ENCODE data around the gene NTPCR. TPM values are rescaled to one million over a fixed set of nuclear protein-coding genes. Genes with fewer than 3 reads are reported as not detected.

The NTPCR gene
- total RNA-seq, 1 donor from 2014 or later = 11.4 TPM

GRCh38 chr1:232927830-232928505 lies 22.4 kb upstream of the NTPCR start:
- no peak for DNase-seq

GRCh38 chr1:232932486-232933425 lies 17.7 kb upstream of the NTPCR start:
- DNase-seq = no peak

GRCh38 chr1:232936941-232937340 lies 13.5 kb upstream of the NTPCR start:
- DNase-seq = no peak

- DNase-seq = peak; percentile 26
These were observed 12.6 kb upstream of the NTPCR start for GRCh38 chr1:232937741-232938375.

GRCh38 chr1:232938926-232939325 lies 11.5 kb upstream of the NTPCR start:
- DNase-seq = no peak

- DNase-seq = no peak
These were observed 10.7 kb upstream of the NTPCR start for GRCh38 chr1:232939748-232940147.

- no peak for DNase-seq
These were observed 10.1 kb upstream of the NTPCR start for GRCh38 chr1:232940262-232940661.

- no peak for DNase-seq
These were observed 7.8 kb upstream of the NTPCR start for GRCh38 chr1:232942413-232943294.

GRCh38 chr1:232943679-232944252 lies 6.6 kb upstream of the NTPCR start:
- no peak for DNase-seq

GRCh38 chr1:232944347-232944746 lies 6.1 kb upstream of the NTPCR start:
- no peak for DNase-seq

- DNase-seq = no peak
These were observed 695 bp upstream of the NTPCR start for GRCh38 chr1:232949636-232950196.

GRCh38 chr1:232951180-232951579 lies 769 bp downstream of the NTPCR start:
- DNase-seq = no peak

- DNase-seq = no peak
These were observed 1.2 kb downstream of the NTPCR start for GRCh38 chr1:232951605-232952004.

GRCh38 chr1:232952514-232953499 lies 2.4 kb downstream of the NTPCR start:
- DNase-seq = no peak

GRCh38 chr1:232954594-232955365 lies 4.4 kb downstream of the NTPCR start:
- DNase-seq = no peak

GRCh38 chr1:232956081-232956480 lies 5.7 kb downstream of the NTPCR start:
- no peak for DNase-seq

GRCh38 chr1:232958067-232958466 lies 7.7 kb downstream of the NTPCR start:
- no peak for DNase-seq

GRCh38 chr1:232962761-232963745 lies 12.6 kb downstream of the NTPCR start:
- DNase-seq = no peak

Data from skin of body (tissue), 2 donors.